Measurements from ENCODE around the gene SLC24A1. TPM values are rescaled to one million over a fixed set of nuclear protein-coding genes. Genes with fewer than 3 reads are reported as not detected.

Gene SLC24A1
- 4.1 and 4.8 TPM in 2 replicates for total RNA-seq (2014; rRNA removed; shearing (Covaris generic))
- total RNA-seq (2022) = 21.0 and 21.6 TPM in 2 replicates
- Bru-seq, nascent RNA = percentile 52 among the genes with signal in this experiment
- percentile 59 among the genes with signal in this experiment for BruChase-seq, experiment 1, labeled RNA remaining after a 6-hour chase
- percentile 52 among the genes with signal in this experiment for BruChase-seq, experiment 2, labeled RNA remaining after a 2-hour chase
- long read RNA-seq, partial matches to known transcripts = 3 of 8 reads
- long read RNA-seq, other reads (novel, unspliced or antisense) = 5 of 8 reads

DNA sequence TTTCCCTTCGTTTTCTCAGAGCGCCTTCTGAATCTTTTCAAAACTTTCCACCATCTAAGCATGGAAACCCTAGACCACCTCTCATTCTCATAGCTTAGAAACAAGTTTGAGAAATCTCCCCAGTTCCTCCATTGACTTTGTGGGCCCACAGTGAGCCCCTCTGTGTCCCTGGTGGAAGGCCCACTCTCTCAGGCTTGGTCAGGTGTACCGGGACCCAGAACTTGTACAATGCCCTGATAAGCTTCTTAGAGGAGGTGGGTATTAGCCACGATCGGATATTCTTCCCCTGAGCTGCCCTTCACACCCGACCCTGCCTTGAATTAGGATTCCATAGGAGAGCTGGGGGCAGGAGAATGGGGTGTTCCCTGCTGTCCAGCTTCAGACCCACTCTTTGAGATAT is at the start of gene SLC24A1:
Gene SLC24A1 (plus strand): TSS at position 301 of the 400 bp plus-strand sequence. CDS start 2,143 bp downstream, outside the sequence.
- POLR2A ChIA-PET = interaction anchor here (0.7 kb wide), 1 partner anchor 169 kb away, joined by 3 read pairs; no protein-coding TSS in a partner anchor
- CTCF ChIA-PET (ENCODE audit: unreplicated experiment) = no interaction called here
- BruUV-seq (replicated peaks) = no TSS peak

DNA sequence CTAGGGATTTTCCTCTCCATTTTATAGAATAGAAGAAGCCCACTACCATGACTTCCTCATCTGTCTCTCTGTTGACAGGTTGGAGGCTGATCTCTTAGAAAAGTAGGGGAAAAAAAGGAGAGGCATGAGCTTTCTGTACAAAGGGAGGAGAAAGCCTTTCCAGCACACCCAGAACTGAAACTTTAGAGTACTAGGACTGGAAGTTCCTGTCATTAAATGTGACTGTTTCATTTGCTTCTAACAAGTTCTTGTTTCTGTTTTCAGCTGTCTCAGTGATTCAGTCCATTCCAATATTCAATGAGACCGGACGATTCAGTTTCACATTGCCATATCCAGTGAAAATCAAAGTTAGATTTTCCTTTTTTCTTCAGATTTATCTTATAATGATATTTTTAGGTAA is 49.8 kb upstream of the SLC24A1 start:
- H3K79me2 ChIP-seq (ENCODE audit: insufficient read depth, low read depth, low read length) = no peaks in the 10 kb centered on the region
- CTCF ChIA-PET (ENCODE audit: unreplicated experiment) = no interaction called here
- no peak for DNase-seq (ENCODE audit: low spot score)
- no peak overlapping the region for H3K27ac ChIP-seq (ENCODE audit: low read depth, low read length, poor library complexity, severe bottlenecking)
- H3K9me3 ChIP-seq (ENCODE audit: low read length) = 0 out of 2 replicates have a peak, but pooled peaks cover 6% of the 10 kb centered on the region
- H3K36me3 ChIP-seq (ENCODE audit: insufficient read depth, low read length) = peaks cover 81% of the 10 kb centered on the region
- H4K20me1 ChIP-seq (ENCODE audit: insufficient read depth, low read length) = no peaks in the 10 kb centered on the region
- intact Hi-C loops (cut with micrococcal nuclease; ENCODE audit: unreplicated experiment) = no loop called here
- POLR2A ChIA-PET = no interaction called here
- no peak overlapping the region for H3K4me2 ChIP-seq (ENCODE audit: low read length)
- no TSS peak for BruUV-seq (replicated peaks)
- TF ChIP-seq EZH2phosphoT487 (IDR thresholded peaks at IDR 0.05; ENCODE audit: borderline replicate concordance, low read depth, low read length) = no peak
- TF ChIP-seq CTCF (conservative IDR thresholded peaks at IDR 0.05; ENCODE audit: low read length) = no peak
- no peaks in the 10 kb centered on the region for H3K4me1 ChIP-seq (ENCODE audit: insufficient read depth, low read length, poor library complexity, severe bottlenecking)
- H3K4me3 ChIP-seq (ENCODE audit: low read depth, low read length, poor library complexity, severe bottlenecking) = no peak overlapping the region
- no peaks in the 10 kb centered on the region for H3K9me2 ChIP-seq (ENCODE audit: insufficient read depth, low read length)
- no peak overlapping the region for H2AFZ ChIP-seq (ENCODE audit: low read length)

More for the DNA sequence above, at the start of gene SLC24A1:
- Histone ChIP-seq H3K36me3 (ENCODE audit: insufficient read depth, low read length) (no peaks in the 10 kb centered on the region), H3K4me3 (ENCODE audit: low read depth, low read length, poor library complexity, severe bottlenecking) (no peak within 1 kb of the TSS), H3K79me2 (ENCODE audit: insufficient read depth, low read depth, low read length) (no peaks in the 10 kb centered on the region), H3K9me3 (ENCODE audit: low read length) (no peaks in the 10 kb centered on the region), H3K27ac (ENCODE audit: low read depth, low read length, poor library complexity, severe bottlenecking) (no peak within 1 kb of the TSS), H4K20me1 (ENCODE audit: insufficient read depth, low read length) (no peaks in the 10 kb centered on the region), H3K4me2 (ENCODE audit: low read length) (no peak within 1 kb of the TSS), H3K4me1 (ENCODE audit: insufficient read depth, low read length, poor library complexity, severe bottlenecking) (no peaks in the 10 kb centered on the region), H2AFZ (ENCODE audit: low read length) (no peak within 1 kb of the TSS), H3K9me2 (ENCODE audit: insufficient read depth, low read length) (no peaks in the 10 kb centered on the region)
- DNase-seq (ENCODE audit: low spot score) = no peak
- TF ChIP-seq CTCF (conservative IDR thresholded peaks at IDR 0.05; ENCODE audit: low read length) = no peak
- TF ChIP-seq EZH2phosphoT487 (IDR thresholded peaks at IDR 0.05; ENCODE audit: borderline replicate concordance, low read depth, low read length) = no peak
- intact Hi-C loops (cut with micrococcal nuclease; ENCODE audit: unreplicated experiment) = no loop called here

GRCh38 chr15:65576664-65577063 is 45.1 kb upstream of the SLC24A1 start:
- Histone ChIP-seq H3K4me3 (ENCODE audit: low read depth, low read length, poor library complexity, severe bottlenecking) (no peak overlapping the region), H3K36me3 (ENCODE audit: insufficient read depth, low read length) (peaks cover 86% of the 10 kb centered on the region), H3K4me2 (ENCODE audit: low read length) (no peak overlapping the region), H4K20me1 (ENCODE audit: insufficient read depth, low read length) (no peaks in the 10 kb centered on the region), H3K9me2 (ENCODE audit: insufficient read depth, low read length) (no peaks in the 10 kb centered on the region), H3K4me1 (ENCODE audit: insufficient read depth, low read length, poor library complexity, severe bottlenecking) (peaks cover 12% of the 10 kb centered on the region), H3K9me3 (ENCODE audit: low read length) (no peaks in the 10 kb centered on the region), H2AFZ (ENCODE audit: low read length) (no peak overlapping the region), H3K27ac (ENCODE audit: low read depth, low read length, poor library complexity, severe bottlenecking) (no peak overlapping the region), H3K79me2 (ENCODE audit: insufficient read depth, low read depth, low read length) (no peaks in the 10 kb centered on the region)
- TF ChIP-seq EZH2phosphoT487 (IDR thresholded peaks at IDR 0.05; ENCODE audit: borderline replicate concordance, low read depth, low read length) = no peak
- TF ChIP-seq CTCF (conservative IDR thresholded peaks at IDR 0.05; ENCODE audit: low read length) = no peak
- intact Hi-C loops (cut with micrococcal nuclease; ENCODE audit: unreplicated experiment) = no loop called here
- ChIA-PET CTCF (ENCODE audit: unreplicated experiment) (no interaction called here), POLR2A (no interaction called here)
- no peak for DNase-seq (ENCODE audit: low spot score)
- BruUV-seq (replicated peaks) = no TSS peak
